Measurements from ENCODE around the gene MRPS27. TPM values are rescaled to one million over a fixed set of nuclear protein-coding genes. Genes with fewer than 3 reads are reported as not detected.

The MRPS27 gene
- total and polyA plus RNA-seq, 9 of the 15 experiments (the other 6 are each of a cell fraction or from before 2014, with no cell fraction given), result 73.6 to 144 (median 106) TPM

- TF ChIP-seq TSHZ1 (CRISPR knock-in tag; IDR thresholded peaks at IDR 0.05), result no peak
- no peak for TF ChIP-seq RFX5 (IDR thresholded peaks at IDR 0.05; ENCODE audit: low read depth, low read length)
- TF ChIP-seq NUFIP1 (IDR thresholded peaks at IDR 0.05; ENCODE audit: partially characterized antibody), result no peak
- no peak for TF ChIP-seq HSF4 (CRISPR knock-in tag; IDR thresholded peaks at IDR 0.05; ENCODE audit: borderline replicate concordance)
- TF ChIP-seq HMG20A (CRISPR knock-in tag; conservative IDR thresholded peaks at IDR 0.05), result no peak
- no peak for TF ChIP-seq MAX (CRISPR knock-in tag; IDR thresholded peaks at IDR 0.05)
- no peak for TF ChIP-seq NFXL1 (CRISPR knock-in tag; IDR thresholded peaks at IDR 0.05)
- no peak for TF ChIP-seq GABPB1 (CRISPR knock-in tag; IDR thresholded peaks at IDR 0.05)
- no peak for TF ChIP-seq CTBP1 (IDR thresholded peaks at IDR 0.05; ENCODE audit: borderline replicate concordance)
- no peak for TF ChIP-seq HEY1 (CRISPR knock-in tag; IDR thresholded peaks at IDR 0.05; ENCODE audit: borderline replicate concordance)
- no peak for TF ChIP-seq DNMT1 (IDR thresholded peaks at IDR 0.05)
- TF ChIP-seq ZBTB1 (CRISPR knock-in tag; IDR thresholded peaks at IDR 0.05; ENCODE audit: borderline replicate concordance, low read depth), result no peak
- no peak for TF ChIP-seq HDAC6 (IDR thresholded peaks at IDR 0.05; ENCODE audit: low read depth, low read length)
- TF ChIP-seq HCFC1 (IDR thresholded peaks at IDR 0.05; ENCODE audit: low read depth, low read length), result no peak
- TF ChIP-seq BCL6 (CRISPR knock-in tag; IDR thresholded peaks at IDR 0.05), result no peak
- no peak for TF ChIP-seq NELFE (IDR thresholded peaks at IDR 0.05; ENCODE audit: insufficient read depth, insufficient read length)
- TF ChIP-seq NFYB (IDR thresholded peaks at IDR 0.05; ENCODE audit: extremely low read depth, insufficient read length), result no peak
- no peak for TF ChIP-seq ZNF444 (CRISPR knock-in tag; IDR thresholded peaks at IDR 0.05)
- no peak for TF ChIP-seq ZNF146 (CRISPR knock-in tag; IDR thresholded peaks at IDR 0.05; ENCODE audit: unreplicated experiment)
- TF ChIP-seq ATF3 (IDR thresholded peaks at IDR 0.05), result no peak
- TF ChIP-seq ATF3 (CRISPR knock-in tag; conservative IDR thresholded peaks at IDR 0.05), result no peak
- no peak overlapping the region for H2AFZ ChIP-seq (ENCODE audit: low read depth, low read length)
- in situ Hi-C loops (cut with MboI) (no loop called here), intact Hi-C loops (cut with micrococcal nuclease) (no loop called here)
- DNase-seq (ENCODE audit: extremely low read depth in 1 of 4, low spot score in 3 of 4) (no peak), FAIRE-seq (peak; percentile 23), ATAC-seq (no peak)
- CTCF ChIA-PET (ENCODE audit: low intra/inter-chr PET ratio), result interaction anchor here (0.6 kb wide), 1 partner anchor 117 kb away, joined by 3 read pairs; no protein-coding TSS in a partner anchor
- H3K4me2 ChIP-seq (ENCODE audit: insufficient read depth, low read length), result no peak overlapping the region
- no peaks in the 10 kb centered on the region for H3K9me3 ChIP-seq (replicated peaks; ENCODE audit: control insufficient read depth, insufficient read depth, low read depth, low read length)
- H3K4me1 ChIP-seq (replicated peaks in 1 of 2; ENCODE audit: control insufficient read depth in 2 of 2, insufficient read depth in 2 of 2, low read length in 2 of 2), result peaks cover 0 to 5% of the 10 kb centered on the region in 2 experiments; a peak in 2 of 5 replicates
- H3K4me3 ChIP-seq, result no peak overlapping the region
- H3K36me3 ChIP-seq (ENCODE audit: control insufficient read depth, insufficient read depth, low read length), result peaks cover 17% of the 10 kb centered on the region; the same call in 2 of the 3 replicates
- WGBS (ENCODE audit: insufficient coverage, low coverage, missing lambda C conversion rate), result 59% methylated on average over 2 of the region's 2 CpGs
- no peaks in the 10 kb centered on the region for H4K20me1 ChIP-seq (replicated peaks; ENCODE audit: control insufficient read depth, insufficient read depth, low read length)
- peaks cover 34% of the 10 kb centered on the region; the same call in 2 of the 3 replicates for H3K79me2 ChIP-seq (ENCODE audit: control insufficient read depth, insufficient read depth, low read length)
- H3K9ac ChIP-seq (ENCODE audit: insufficient read depth in 1 of 2, low read depth in 2 of 2, low read length in 2 of 2), result no peak overlapping the region
- H3K9me1 ChIP-seq (ENCODE audit: control insufficient read depth, insufficient read depth, low read length), result no peaks in the 10 kb centered on the region
- H3K27ac ChIP-seq (ENCODE audit: extremely low read depth, low read depth, low read length), result no peak overlapping the region
- H3K27me3 ChIP-seq (ENCODE audit: control insufficient read depth in 2 of 2, insufficient read depth in 2 of 2, low read length in 2 of 2), result no peaks in the 10 kb centered on the region
- POLR2A ChIA-PET, result interaction anchor here (1.6 kb wide), 1 partner anchor 9 kb away, joined by 4 read pairs; no protein-coding TSS in a partner anchor
- BruUV-seq (replicated peaks), result no TSS peak
Measured at GRCh38 chr5:72255670-72256069, 64.4 kb downstream of the MRPS27 start.
